NCI-H2171 (cell line): ENCODE data around the gene THOC6.

ENCODE experiments used
- DNase-seq: peaks from one replicate; lab custom pipeline; 2025; lab: John Stamatoyannopoulos, UW

Gene THOC6

DNA sequence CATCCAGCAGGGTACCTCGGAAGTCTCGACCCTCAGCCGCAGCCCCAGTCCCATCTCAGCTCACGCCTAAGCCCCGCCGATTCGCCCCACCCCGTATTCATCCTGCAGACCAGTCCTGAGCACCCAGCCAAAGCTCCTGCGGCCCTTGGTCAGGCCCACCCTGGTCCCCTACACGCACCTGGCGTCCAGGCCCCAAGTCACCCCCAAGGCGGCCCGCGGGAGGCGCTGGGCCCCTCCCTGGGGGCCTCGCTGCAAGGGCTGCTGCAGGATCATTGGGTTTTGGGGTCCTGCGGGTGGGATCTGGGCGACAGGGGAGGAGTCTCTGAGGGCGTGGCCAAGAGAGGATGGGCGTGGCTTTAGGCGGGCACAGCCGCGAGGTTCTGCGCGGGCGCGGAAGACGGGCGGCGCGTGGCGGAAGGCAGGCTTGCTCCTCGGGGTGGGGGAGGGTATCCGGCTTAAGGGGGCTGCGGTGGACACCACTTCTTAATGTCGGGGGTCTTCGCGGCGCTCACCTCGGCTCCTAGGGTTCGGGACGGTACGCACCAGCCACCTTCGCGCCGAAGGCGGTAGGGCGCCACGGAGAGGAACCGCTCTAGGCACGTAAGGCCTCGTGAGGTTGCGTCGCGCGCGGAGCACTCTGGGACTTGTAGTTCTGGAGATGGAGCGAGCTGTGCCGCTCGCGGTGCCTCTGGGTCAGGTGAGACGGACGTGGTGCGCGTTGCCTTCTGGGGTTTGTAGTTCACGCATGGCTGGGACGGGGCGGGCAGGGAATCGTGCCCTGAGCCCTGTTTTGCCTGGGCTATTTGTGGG lies at the start of gene THOC6, which contains the start of gene HCFC1R1:
Gene THOC6 (plus strand): TSS at position 367 of the 810 bp plus-strand sequence. CDS start 292 bp downstream, at position 659.
Gene HCFC1R1 (minus strand): TSS at position 274 of the 810 bp plus-strand sequence. CDS start 1 bp downstream, at position 273.
- DNase-seq: peak; percentile 97

- DNase-seq: no peak
These were observed 49.3 kb upstream of the THOC6 start for GRCh38 chr16:2974319-2975056.

DNA sequence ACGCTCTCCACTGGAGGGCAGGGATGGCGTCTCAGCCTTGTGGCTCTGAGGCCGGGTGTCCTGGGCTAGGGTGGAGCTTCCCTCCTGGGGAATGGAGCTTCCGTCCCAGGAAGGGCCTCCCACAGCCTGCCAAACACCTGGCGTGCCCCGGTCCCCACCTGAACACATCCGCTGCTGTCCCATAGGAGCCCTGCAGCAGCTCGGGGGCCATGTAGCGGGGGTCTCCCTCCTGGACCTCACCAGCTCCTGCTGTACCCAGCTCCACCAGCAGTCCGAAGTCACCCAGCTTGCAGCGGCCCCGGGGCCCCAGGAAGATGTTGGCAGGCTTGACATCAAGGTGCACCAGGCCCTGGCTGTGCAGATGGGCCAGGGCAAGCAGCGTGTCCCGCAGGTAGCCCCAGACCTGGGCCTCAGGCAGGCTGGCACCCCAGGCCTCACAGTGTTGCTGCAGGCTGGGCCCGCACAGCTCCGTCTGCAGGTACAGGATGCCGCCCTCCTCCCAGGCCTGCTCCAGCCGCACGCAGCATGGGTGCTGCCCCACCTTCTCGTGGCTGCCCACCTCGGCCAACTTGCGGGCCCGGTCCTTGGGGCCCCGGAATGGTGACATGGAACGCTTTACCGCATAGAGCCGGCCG lies 48.6 kb upstream of the THOC6 start:
- no peak for DNase-seq

DNA sequence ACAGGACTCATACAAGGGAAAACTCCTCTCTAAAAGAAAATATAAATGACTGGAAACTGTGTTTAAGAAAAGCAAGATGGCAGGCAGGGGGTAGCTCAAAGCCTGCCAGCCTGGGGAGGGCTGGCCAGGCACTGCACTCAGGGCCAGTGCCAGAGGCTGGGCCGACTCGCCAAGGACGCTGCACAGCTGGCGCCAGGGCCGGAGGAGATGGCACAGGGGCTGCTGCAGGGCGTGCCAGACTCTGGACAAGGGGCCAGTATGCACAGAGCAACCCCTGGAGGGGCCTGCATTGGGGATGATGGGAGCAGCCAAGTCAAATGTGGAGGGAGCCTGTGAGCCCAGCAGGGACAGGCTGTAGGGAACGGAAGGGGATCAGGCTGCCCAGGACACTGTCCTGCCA lies 47.6 kb upstream of the THOC6 start:
- DNase-seq: no peak

DNA sequence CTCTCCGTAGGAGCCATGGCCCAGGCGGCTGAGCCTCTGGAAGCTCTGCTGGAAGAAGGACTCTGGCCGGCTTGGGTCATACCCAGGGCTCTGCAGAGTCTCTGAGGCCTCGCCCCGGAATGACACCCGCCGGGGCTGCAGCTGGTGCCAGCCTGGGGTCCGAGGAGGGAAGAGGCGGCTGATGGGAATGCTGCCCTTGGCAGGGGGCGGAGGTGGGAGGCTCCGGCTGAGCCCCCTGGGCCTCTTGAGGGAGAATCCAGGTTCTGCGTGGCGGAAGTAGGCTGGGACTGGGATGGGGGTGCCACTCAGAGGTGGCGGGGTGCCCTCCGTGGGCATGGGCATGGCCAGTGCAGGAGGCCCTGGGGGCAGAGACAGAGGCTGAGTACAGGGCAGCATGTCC lies 47.2 kb upstream of the THOC6 start:
- DNase-seq: no peak

GRCh38 chr16:2977440-2977839 lies 46.4 kb upstream of the THOC6 start:
- no peak for DNase-seq

DNA sequence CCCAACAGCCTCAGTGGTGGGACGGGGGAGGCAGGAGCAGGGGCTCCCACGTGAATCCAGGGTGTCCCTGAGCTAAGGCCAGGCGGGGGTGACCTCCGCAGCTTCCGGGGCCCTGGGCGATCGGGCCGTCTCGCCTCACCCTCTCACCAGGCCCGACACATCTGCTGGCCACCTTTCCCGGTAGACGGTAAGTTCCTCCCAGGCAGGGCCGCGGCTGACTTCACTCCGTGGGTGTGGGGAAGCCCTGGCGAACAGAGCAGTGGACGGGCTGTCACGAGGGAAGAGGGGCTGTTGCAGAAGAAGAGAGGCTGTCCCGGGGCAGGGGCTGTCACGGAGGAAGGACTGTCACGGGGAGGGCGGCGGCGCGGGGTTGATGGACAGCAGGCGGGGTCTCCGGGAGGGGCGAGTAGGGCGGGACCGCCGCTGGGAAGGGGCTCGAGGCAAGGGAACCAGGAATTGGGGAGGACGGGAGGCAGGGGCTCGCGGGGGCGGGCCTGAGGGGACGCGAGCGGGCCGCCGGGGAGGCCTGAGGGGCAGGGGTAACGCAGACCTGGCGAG lies 44.1 kb upstream of the THOC6 start:
- DNase-seq: no peak

- peak; percentile 88 for DNase-seq
These were observed 43.3 kb upstream of the THOC6 start, which contains the start of gene PKMYT1 for GRCh38 chr16:2980227-2981176. TSS of gene PKMYT1 (minus strand) at chr16:2980446. CDS start at chr16:2979657, 789 bp downstream.

- DNase-seq: no peak
These were observed 42.5 kb upstream of the THOC6 start for GRCh38 chr16:2981177-2981898.

DNA sequence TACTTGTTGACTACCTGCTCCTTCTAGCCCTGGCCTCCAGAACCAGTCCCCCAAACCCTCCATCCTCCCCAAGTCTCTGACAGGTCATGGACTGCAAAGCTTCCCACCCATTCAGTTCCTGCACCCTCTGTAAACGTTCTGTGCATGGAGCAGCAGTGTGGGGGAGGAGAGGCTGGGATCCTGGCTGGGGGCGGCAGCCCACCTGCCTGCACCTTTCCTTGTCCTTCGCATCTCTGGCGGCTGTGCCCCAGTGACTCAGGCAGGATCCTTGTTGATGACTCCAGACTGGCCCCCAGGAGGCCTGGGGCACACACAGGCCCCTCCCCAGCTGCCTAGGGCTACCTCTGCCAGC lies 42.0 kb upstream of the THOC6 start:
- DNase-seq: no peak

GRCh38 chr16:2982402-2982801 lies 41.4 kb upstream of the THOC6 start:
- no peak for DNase-seq

GRCh38 chr16:2983706-2984136 lies 40.1 kb upstream of the THOC6 start:
- peak; percentile 71 for DNase-seq

DNA sequence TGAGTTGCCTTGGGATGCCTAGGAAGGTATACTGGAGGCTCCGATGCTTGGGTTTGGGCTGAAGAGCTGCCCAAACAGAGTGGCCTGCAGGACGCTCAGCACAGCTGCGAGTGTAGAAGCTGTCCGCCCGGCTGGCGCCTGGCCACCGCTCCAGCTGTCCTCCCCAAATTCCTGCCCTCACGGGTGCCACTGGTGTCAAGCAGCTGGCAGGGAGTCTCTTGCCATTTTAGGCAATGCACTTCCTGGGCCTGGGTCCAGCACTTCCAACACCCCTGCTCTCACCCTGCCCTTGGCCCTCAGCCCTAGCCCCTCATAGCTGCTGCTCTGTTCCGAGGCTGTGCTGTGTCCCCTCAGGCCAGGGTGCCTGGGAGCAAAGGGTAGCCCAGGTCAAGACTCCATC lies 38.4 kb upstream of the THOC6 start:
- DNase-seq: no peak

DNA sequence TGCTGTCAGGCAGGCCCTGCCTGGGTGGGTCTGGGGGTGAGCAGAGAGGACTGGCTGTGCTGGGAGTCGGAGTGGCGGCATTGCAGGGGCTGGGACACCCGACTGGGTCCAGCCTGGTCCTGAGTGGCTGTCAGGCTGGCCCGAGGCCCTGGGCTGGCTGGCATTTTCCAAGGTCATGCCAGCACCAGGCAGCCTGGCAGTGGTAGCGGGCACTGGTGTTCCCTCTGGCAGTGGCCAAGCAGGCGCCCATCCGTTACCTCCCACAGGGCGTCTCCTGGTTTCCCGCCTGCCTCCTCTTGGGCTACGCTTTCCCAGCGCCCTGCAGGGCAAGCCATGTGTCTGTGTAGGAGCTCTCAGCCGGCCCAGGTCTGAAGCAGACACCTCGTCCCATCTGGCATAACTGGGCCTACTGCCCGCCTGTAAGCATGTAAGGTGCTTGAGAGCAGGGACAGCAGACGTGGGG lies 37.9 kb upstream of the THOC6 start:
- DNase-seq: peak; percentile 53

DNA sequence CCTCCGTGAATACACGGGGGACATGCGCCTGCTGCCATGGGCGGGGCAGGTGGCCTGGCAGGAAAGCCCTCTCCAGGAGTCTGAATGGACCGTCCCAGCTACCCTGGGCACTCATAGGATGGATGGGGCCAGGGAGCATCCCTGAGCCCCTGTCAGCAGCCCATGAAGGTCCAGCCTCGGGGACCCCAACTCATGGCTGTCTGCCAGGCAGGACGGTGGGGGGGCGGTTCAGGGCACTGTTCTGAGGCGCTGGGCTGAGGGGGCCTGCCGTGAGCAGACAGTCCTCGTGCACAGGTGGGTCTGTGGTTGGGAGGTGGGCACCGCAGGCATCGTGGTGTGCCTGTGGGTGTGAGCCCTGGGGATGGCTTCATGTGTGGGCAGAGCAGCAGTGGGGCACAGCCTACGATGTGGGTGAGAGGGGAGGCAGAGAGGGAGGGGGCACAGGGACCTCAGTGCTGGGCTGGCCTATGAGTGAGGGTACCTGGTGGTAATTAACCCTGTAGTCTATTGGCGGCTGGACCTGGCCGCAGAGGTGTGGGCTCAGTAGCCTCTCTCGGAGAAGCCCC lies 37.1 kb upstream of the THOC6 start:
- no peak for DNase-seq

GRCh38 chr16:2987286-2987685 lies 36.5 kb upstream of the THOC6 start:
- no peak for DNase-seq

DNA sequence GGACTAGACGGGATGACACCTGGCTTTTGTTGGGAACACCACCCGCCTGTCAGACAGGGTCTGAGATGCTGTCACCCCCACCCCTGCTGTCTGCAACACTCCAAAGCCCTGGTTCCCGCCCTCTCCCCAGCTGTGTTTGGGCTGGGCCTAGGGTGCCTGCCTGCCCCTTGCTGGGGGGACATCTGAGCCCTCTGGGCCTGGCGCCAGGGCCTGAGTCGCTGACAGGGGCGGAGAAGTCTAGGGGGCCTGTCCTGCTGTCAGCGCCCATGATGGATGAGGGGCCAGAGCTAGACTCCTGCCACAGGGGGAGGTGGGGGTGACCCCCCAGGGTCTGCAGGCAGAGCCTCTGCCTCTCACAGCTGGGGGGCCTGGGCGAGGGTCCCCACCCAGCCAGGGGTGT lies 36.0 kb upstream of the THOC6 start:
- peak; percentile 83 for DNase-seq

GRCh38 chr16:2988590-2989099 lies 35.2 kb upstream of the THOC6 start:
- DNase-seq: no peak

DNA sequence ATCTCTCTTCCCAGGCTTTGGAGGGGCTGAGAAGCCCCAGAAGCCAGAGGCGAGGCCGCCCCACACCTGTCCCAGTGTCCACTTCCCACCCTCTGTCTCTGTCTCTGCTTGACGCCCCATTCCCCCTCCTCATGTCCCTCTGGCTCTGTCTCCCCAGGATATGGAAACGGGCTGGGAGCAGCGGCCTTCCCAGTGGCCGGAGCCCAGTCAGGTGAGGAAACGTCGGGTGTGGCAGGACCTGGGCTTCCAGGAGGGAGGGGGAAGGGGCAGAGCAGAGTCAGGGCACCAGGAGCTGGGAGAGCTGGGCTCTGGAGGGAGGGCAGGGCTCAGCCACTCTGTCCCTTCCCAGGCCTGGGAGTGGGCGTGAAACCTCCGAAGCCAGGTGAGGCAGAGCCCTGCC lies 32.9 kb upstream of the THOC6 start:
- DNase-seq: no peak
